ENCODE measurements around the gene LILRA5.
A peak's percentile ranks its signal among the peaks of the same experiment; 100 is the strongest.
"Not testable (repeated sequence)": the region's sequence is repeated elsewhere in the genome, so short reads cannot be mapped to it uniquely, and the experiment has no call there.

The LILRA5 gene

DNA sequence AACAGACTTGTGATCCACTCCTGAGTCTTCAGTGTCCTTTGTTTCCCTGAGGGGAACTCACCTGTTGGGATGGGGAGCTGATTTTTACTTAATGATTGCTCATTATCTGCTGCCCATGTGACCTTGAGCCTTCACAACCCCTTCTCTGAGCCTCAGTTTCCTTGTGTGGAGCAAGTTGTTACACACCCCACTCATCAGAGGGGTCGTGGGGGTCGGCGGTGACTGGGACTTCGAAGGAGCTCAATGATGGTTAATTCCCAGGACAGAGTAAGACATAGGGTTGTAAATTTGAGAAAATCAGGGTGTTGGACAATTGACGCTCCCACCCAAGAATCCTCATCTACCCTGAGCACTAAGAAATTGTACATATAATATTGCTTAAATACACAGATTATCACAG is 13.5 kb downstream of the LILRA5 start:
- no peak for DNase-seq

DNA sequence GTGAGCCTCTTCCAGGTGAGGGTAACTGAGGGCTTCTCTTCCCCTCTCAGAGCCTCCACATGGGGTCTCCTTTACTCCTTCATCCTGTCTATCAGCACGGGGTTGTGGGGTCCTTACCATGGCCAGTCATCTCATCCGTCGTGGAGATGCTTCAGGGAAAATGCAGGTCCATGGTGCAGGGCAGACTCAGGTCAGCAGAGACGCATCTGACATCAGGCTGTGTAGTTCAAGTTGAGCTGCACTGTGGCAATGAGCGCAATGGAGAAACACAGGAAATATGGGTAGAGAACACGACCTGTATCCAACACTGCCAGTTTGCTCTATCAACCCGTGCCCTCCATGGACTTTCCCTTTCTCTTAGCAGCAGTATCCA is 13.9 kb downstream of the LILRA5 start:
- DNase-seq: no peak

DNA sequence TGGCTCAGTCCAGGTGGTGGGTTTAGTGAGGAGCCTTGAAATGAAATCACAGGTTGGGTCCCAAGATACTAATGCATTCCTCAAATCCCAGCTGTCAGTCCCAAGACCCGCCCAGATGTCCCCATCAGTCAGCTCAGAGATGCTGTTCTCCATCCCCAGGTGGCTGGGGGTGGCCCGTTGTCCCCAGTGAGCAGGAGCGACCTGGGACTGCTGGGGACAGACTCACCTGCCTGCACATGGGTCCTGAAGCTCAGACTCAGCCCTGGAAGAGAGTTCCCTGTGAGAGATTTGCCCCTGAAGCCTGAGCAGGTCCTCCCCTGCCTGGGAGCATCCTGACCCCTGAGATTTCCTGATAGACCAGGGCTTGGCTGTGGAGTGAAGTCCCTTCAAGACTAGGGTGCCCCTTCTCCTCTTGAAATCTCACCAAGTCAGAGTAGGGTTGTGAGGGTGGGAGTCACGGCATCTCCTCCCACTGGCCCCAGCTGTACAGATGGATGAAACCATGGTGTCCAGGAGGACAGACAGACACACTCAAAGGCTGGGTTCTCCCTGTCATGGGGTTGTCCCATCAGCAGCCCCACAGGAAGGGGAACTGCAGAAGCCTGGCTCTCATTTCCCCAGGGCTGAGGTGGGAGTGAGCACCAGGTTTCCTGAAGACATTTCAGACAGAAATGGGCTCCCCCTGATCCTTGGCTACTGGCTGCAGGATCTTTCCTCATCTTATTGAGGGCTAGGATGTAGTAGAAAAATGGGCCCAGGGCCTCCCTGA is 14.4 kb downstream of the LILRA5 start:
- no peak for DNase-seq

DNA sequence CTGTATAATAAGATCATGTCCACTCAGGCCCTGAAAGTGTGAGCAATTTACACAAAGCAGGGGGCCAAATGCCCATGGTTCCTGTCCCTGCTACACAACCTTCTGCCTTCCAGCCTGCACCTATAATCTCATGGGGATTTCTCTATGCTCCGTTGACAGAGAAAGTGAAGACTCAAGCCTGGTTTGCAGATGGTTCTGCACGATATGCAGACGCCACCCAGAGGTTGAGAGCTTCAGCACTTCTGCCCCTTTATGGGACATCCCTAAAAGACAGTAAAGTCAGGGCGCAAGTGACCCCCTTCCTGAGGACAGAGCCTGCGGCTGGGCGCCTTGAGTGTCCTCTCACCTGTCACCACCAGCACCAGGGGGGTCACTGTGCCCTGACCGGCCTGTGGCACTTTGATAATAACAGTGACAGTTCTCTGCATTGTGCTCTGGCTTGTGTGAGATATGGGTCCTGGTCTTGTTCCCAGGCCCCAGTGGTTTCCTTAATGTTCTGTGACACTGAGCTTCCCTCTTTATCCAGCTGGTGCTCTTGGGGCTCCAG is 15.1 kb downstream of the LILRA5 start:
- no peak for DNase-seq

GRCh38 chr19:54294539-54294938 is 18.4 kb downstream of the LILRA5 start:
- DNase-seq: no peak

GRCh38 chr19:54289160-54289559 is 23.8 kb downstream of the LILRA5 start:
- not testable (repeated sequence) for DNase-seq

DNA sequence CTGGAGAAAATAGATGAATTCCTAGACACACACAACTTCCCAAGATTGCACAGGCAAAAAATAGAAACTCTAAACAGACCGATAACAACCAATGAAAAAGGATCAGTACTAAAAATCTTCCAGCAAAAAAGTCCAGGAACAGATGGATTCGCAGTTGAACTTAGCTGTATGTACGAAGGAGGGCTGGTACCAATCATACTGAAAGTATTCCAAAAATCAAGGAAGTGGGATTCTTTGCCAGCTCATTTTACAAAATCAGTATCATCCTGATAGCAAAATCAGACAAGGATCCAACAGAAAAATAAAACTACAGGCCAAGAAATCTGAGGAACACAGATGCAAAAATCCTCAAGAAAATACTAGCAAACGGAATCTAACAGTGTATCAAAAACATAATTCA is 25.5 kb downstream of the LILRA5 start:
- DNase-seq: peak; percentile 1

DNA sequence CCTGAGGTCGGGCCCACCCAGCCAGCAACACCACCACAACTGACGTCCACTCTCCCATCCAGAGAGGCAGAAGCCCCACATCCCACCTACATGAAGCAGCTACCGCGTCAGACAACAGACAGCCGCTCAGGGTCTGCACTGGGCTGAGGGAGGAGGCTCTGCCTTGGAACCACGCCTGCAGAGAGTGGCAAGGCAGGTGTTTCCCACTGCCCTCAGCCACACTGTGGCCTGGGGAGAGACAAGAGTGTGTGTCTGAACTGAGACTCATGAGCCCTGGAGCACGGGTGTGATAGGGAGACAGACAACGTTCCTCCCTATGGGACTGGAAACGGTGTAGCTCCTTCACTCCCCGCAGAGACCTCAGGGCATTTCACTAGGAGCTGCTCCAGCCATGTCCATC is 26.7 kb downstream of the LILRA5 start:
- DNase-seq: not testable (repeated sequence)

GRCh38 chr19:54285427-54286056 is 27.4 kb downstream of the LILRA5 start:
- DNase-seq: not testable (repeated sequence)

GRCh38 chr19:54282686-54283470 is 30.1 kb downstream of the LILRA5 start:
- DNase-seq: no peak

DNA sequence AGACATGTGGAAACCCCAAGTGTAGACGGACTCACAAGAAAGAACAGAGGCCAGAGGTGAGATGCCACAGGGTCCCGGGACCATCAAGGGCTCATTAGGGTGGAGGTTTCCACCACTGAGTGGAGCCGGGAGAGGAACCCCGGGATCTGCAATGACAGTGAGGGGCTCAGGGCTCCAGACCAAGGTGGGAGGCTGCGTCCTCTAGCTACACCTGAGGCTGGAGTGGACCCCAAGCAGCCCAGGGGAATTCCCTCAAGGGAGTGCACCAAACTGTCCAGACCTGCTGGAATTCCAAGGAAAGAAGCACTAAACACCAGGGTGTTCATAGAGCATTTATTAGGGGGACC is 31.3 kb downstream of the LILRA5 start:
- DNase-seq: not testable (repeated sequence)

DNA sequence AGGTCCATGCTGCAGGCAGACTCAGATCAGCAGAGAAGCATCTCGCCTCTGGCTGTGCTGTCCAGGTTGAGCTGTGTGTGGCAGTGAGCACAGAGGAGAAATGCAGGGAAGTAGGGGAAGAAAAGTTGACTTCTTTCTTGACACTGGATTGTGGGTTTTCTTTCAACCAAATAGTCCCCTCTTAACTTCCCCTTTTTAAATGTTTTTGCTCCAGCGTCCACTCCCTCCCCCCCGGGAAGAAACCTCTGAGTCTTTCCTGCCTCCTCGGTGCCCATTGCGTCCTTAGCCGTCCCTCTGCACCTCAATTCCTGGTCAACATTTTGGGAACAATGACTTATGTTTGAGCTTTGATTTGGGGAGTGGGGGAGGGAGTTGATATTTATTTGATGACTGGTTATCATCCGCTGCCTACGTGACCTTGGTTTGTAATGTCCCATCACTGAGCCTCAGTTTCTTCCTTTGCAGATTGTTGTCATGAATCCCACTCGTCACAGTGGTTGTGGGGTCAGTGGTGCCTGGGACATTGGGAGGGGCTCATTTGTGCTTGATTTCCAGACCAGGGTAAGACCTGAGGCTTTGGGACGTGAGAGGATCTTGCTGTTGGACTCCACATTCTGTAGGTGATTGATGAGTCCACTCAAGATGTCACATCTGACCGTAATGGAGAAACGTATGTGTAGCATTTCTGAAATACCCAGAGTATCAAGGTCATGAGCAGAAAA is 31.8 kb downstream of the LILRA5 start, which contains the start of gene LILRB2:
Gene LILRB2 (minus strand): TSS at position 104 of the 722 bp plus-strand sequence. CDS start 614 bp downstream, outside the sequence.
- DNase-seq: no peak

GRCh38 chr19:54280441-54280840 is 32.5 kb downstream of the LILRA5 start:
- DNase-seq: not testable (repeated sequence)

DNA sequence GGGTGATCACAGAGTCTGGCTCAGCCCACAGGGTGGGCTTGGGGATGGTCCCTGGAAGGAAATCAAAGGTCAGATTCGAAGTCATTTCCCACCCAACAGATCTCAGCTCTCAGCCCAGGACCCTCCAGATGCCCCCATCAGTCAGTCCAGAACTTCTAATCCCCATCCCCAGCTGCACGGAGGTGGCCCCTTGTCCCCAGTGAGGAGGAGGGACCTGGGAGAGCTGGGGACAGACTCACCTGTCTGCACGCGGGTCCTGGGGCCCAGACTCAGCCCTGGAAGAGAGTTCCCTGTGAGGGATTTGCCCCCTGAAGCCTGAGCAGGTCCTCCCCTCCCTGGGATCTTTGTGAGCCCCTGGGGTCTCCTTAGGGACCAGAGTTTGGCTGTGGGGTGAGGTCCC is 32.9 kb downstream of the LILRA5 start:
- not testable (repeated sequence) for DNase-seq

DNA sequence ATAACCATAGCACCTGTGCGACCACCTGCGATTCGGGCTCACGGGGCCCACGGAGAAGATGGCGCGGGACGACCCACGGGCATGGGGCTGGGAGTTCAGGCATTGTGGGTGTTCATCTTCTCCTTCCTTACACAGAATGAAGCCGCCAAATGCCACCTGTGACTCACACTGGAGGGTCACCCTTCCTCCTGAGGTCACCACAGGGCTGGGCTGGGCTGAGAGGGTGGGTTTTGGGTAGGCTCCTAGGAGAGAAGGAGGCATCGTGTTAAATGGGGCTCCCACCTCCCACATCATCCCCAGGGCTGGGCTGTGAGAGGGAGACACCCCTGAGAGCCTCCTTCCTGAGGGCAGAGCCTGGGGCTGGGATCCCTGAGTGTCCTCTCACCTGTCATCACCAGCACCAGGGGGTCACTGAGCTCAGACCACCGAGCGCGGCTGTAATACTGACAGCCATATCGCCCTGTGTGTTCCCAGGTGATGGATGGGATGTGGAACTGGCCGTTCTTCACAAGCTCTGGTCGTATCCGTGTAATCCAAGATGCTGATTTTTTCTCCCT is 33.5 kb downstream of the LILRA5 start:
- no peak for DNase-seq

DNA sequence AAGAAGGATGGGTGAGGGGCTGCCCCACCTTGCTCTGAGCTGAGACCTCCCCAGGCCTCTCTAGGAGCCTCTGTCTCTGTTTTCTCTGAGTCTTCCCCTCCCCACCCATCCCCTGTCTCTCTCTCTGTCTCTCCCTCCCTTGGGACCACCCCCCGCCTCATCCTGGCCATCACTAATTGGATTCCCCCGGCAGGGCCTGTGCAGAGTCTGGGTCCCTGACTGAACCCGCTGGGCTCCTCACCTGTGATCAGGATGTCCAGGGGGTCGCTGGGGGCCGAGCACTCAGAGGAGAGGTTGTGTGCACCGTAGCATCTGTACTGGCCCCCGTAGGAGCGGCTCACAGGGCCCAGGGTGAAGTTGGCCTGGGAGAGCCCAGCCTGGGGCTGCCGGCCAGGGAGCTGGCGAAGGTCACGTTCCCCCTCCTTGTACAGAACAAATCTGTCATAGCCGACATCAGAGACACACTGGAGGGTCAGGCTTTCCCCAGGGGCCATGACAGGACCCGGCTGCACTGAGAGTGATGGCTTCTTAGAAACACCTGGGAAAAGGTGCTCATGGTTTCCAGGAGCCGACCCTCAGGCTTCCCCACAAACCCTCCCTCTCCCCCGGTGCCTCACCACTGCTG is 34.3 kb downstream of the LILRA5 start:
- DNase-seq: not testable (repeated sequence)

DNA sequence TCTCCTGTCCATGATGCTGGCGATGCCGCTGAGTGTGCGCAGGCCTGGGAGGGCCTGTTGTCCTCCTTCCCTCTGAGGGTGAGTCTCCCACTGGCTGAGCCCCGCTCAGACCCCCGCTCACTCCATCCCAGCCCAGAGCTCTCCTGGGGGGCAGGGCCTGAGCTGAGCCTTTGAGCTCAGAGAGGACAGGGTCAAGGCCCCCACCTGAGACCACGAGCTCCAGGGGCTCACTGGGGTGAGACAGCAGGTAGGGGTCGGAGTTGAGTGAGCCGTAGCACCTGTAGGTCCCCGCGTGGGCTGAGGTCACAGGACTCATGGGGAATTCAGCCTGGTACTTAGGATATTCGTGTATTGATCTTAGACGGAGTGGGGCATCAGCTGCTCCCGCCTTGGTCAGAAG is 34.9 kb downstream of the LILRA5 start:
- DNase-seq: not testable (repeated sequence)

DNA sequence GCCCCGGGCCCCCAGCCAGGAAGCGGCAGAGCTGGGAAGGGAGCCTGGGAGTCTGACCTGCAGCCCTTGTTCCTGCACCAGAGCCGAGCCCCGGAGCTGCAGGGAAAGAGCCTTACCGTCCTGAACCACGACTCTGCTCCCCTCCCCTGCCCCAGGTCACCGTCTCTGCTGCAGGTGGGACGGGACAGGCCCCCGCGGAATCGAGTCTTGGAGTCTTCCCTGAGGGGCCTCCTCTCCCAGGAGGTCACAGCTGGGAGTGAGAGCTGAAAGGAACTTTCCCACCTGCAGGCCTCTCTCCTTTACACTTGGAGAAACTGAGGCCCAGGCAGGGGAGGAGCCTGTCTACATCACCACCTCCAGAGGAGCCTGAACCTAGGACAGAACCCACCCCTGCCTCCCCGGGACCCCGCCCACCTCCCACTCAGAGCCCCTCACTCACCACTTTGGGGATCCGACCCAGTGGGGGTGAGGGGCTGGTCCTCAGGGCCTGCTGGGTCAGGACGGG is 35.8 kb downstream of the LILRA5 start:
- not testable (repeated sequence) for DNase-seq

- no peak for DNase-seq
Observed at GRCh38 chr19:54275951-54276350, 37.0 kb downstream of the LILRA5 start.

DNA sequence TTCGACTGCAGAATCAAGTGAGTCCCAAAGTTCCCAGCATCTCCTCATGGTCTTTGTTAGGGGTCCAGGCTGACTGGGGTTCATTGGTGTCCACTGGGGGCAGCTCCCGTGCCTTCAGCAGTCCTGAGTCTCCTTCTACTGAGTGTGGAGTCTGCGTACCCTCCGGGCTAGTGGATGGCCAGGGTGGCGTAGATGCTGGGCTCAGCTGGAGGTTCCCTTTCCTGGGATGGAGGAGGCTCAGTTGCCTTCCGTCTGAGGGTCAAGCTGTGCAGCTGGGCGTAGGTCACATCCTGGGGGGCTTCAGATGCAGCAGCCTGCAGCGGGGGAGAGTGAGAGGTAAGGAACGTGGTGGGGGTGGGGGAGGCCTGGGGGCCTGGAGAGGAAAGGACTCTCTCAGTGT is 38.5 kb downstream of the LILRA5 start:
- DNase-seq: not testable (repeated sequence)

DNA sequence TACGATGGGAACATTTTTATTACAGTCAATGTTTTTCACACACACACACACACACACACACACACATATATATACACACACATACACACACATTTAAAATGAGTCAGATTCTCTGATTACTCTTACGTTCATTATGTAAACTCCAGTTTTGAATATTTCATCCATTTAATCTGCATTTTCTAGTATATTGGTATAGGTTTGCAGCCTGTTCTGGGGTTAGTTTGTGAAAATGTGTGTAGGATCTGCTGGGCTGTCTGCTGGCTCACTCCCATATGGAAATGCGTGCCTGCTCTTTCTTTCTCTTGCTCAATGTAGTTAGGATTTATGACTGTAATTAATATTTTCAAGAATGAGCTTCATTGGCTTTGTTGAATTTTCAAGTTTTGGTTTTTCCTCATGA is 39.1 kb downstream of the LILRA5 start:
- DNase-seq: no peak

DNA sequence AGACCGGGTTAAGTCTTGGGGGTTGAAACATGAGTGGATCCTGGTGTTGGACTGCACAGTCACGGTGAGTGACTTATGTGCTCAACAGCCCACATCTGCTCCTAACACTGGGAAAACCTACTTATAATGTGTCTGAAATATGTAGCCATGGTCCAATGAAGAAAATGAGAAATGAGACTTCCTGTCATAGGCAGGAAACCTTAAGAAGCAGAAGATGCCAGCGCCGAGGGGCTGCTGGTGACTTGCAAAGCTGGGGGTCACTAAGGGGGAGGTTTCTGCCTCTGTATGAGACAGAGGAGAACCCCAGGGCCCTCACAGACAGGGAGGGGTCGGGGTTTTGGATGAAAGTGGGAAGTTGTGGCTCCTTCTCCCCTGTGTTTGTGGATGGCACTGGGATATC is 40.8 kb downstream of the LILRA5 start:
- not testable (repeated sequence) for DNase-seq

Measured in eye (tissue), 1 donor.